Nephron progenitor cell (in vitro differentiated cells): ENCODE measurements around the gene CGA.
"Not testable (repeated sequence)": the region's sequence is repeated elsewhere in the genome, so short reads cannot be mapped to it uniquely, and the experiment has no call there.

Experiments used
- DNase-seq: peaks from one replicate; pipeline ENCODE4 v3.0.0; 2021
- H3K27ac Mint-ChIP-seq: 2 replicates; pipeline ENCODE4 v1.8.0; 2021; ENCODE audit warnings: mild to moderate bottlenecking, moderate library complexity, mixed read lengths
- H3K27me3 Mint-ChIP-seq: 2 replicates; pipeline ENCODE4 v1.8.0; 2021; ENCODE audit warnings: mild to moderate bottlenecking, low read depth, mixed read lengths; ENCODE audit not compliant: poor library complexity
- H3K36me3 Mint-ChIP-seq: 2 replicates; pipeline ENCODE4 v1.8.0; 2021; ENCODE audit warnings: low read depth, mixed read lengths
- H3K4me1 Mint-ChIP-seq: 2 replicates; pipeline ENCODE4 v1.8.0; 2021; ENCODE audit warnings: mixed read lengths
- H3K4me3 Mint-ChIP-seq: 2 replicates; pipeline ENCODE4 v1.8.0; 2021; ENCODE audit warnings: mild to moderate bottlenecking, moderate library complexity, mixed read lengths
- H3K9me3 Mint-ChIP-seq: 2 replicates; pipeline ENCODE4 v1.8.0; 2021; ENCODE audit warnings: mild to moderate bottlenecking, moderate library complexity, mixed read lengths
- CTCF ChIP-seq: fragments of 200-600 bp; sonication (generic); IDR thresholded peaks from 2 replicates; pipeline ENCODE4 v1.5.0; 2021; ENCODE audit warnings: antibody characterized with exemption

CGA gene

GRCh38 chr6:87095087-87095509 lies at the start of gene CGA:
TSS of gene CGA (minus strand) at chr6:87095106. CDS start at chr6:87088200, 6,906 bp downstream.
- no peak within 1 kb of the TSS for H3K27ac Mint-ChIP-seq
- no peak for DNase-seq
- TF ChIP-seq CTCF: no peak
- H3K36me3 Mint-ChIP-seq: no peaks in the 10 kb centered on the region
- H3K9me3 Mint-ChIP-seq: no peaks in the 10 kb centered on the region
- peaks cover 9% of the 10 kb centered on the region for H3K27me3 Mint-ChIP-seq
- H3K4me1 Mint-ChIP-seq: no peaks in the 10 kb centered on the region
- H3K4me3 Mint-ChIP-seq: no peak within 1 kb of the TSS

GRCh38 chr6:87139927-87140326 lies 45.0 kb upstream of the CGA start:
- H3K27ac Mint-ChIP-seq: not testable (repeated sequence)

GRCh38 chr6:87139236-87139635 lies 44.3 kb upstream of the CGA start:
- no peak for DNase-seq
- Mint-ChIP-seq H3K36me3 (peaks cover 7% of the 10 kb centered on the region), H3K4me1 (no peaks in the 10 kb centered on the region), H3K27ac (no peak overlapping the region), H3K4me3 (no peak overlapping the region), H3K9me3 (peaks cover 34% of the 10 kb centered on the region), H3K27me3 (peaks cover 14% of the 10 kb centered on the region)
- TF ChIP-seq CTCF: peak; percentile 31

More at GRCh38 chr6:87139927-87140326, 45.0 kb upstream of the CGA start:
- Mint-ChIP-seq H3K9me3 (peaks cover 36% of the 10 kb centered on the region), H3K27me3 (peaks cover 14% of the 10 kb centered on the region)
- H3K36me3 Mint-ChIP-seq, H3K4me3 Mint-ChIP-seq, DNase-seq, H3K4me1 Mint-ChIP-seq: not testable (repeated sequence)

- Mint-ChIP-seq H3K27me3 (peaks cover 4% of the 10 kb centered on the region), H3K9me3 (peaks cover 19% of the 10 kb centered on the region), H3K4me1 (no peaks in the 10 kb centered on the region), H3K4me3 (no peak overlapping the region), H3K36me3 (peaks cover 7% of the 10 kb centered on the region), H3K27ac (no peak overlapping the region)
- no peak for DNase-seq
- no peak for TF ChIP-seq CTCF
Measured at GRCh38 chr6:87136963-87137362, 42.1 kb upstream of the CGA start.

- Mint-ChIP-seq H3K4me3 (no peak overlapping the region), H3K27me3 (no peaks in the 10 kb centered on the region), H3K4me1 (no peaks in the 10 kb centered on the region), H3K9me3 (peaks cover 3% of the 10 kb centered on the region), H3K36me3 (no peaks in the 10 kb centered on the region), H3K27ac (no peak overlapping the region)
- DNase-seq: no peak
- TF ChIP-seq CTCF: no peak
Measured at GRCh38 chr6:87127737-87128136, 32.8 kb upstream of the CGA start.

- no peak for TF ChIP-seq CTCF
- peaks cover 11% of the 10 kb centered on the region for H3K9me3 Mint-ChIP-seq
- H3K4me1 Mint-ChIP-seq: no peaks in the 10 kb centered on the region
Measured at GRCh38 chr6:87126501-87126900, 31.6 kb upstream of the CGA start.

More at GRCh38 chr6:87126501-87126900, 31.6 kb upstream of the CGA start:
- Mint-ChIP-seq H3K27ac (no peak overlapping the region), H3K4me3 (no peak overlapping the region), H3K36me3 (no peaks in the 10 kb centered on the region), H3K27me3 (no peaks in the 10 kb centered on the region)
- no peak for DNase-seq
